ENCODE results near the gene TMEM240. TPM values are rescaled to one million over a fixed set of nuclear protein-coding genes. Genes with fewer than 3 reads are reported as not detected.

Gene TMEM240
- total and polyA plus RNA-seq, 10 of the 15 experiments (the other 5 are each of a cell fraction or from before 2014, with no cell fraction given): 0.17 to 0.49 TPM; not detected in 8

- SMC1A ChIA-PET (ENCODE audit: uncharacterized antibody, unreplicated experiment): no interaction called here
- WGBS (ENCODE audit: insufficient coverage, insufficient replicate concordance, low lambda C conversion rate, missing lambda C conversion rate): 89% methylated on average over 33 of the region's 33 CpGs
- no peaks in the 10 kb centered on the region for H3K27me3 ChIP-seq (replicated peaks in 1 of 2; ENCODE audit: control insufficient read depth in 2 of 2, insufficient read depth in 2 of 2, low read length in 1 of 2)
- H3K4me3 ChIP-seq: no peak overlapping the region
- H3K4me1 ChIP-seq (ENCODE audit: control insufficient read depth, insufficient read depth, low read length): no peaks in the 10 kb centered on the region
- DNase-seq (ENCODE audit: low read depth, low spot score) (no peak), ATAC-seq (no peak), FAIRE-seq (no peak)
- no peak overlapping the region for H2AFZ ChIP-seq (ENCODE audit: control insufficient read depth, low read depth, low read length)
- H3K9ac ChIP-seq (ENCODE audit: control insufficient read depth, insufficient read depth, low read length): no peak overlapping the region
- no peaks in the 10 kb centered on the region for H3K9me3 ChIP-seq (replicated peaks; ENCODE audit: control insufficient read depth, insufficient read depth, low read length)
- intact Hi-C loops (cut with micrococcal nuclease; ENCODE audit: unreplicated experiment) (no loop called here), in situ Hi-C loops (cut with MboI) (no loop called here)
- H3K36me3 ChIP-seq (ENCODE audit: control insufficient read depth in 2 of 2, insufficient read depth in 2 of 2, low read length in 1 of 2): no peaks in the 10 kb centered on the region; a peak in 2 of 4 replicates
- CTCF ChIA-PET: no interaction called here
- RAD21 ChIA-PET (ENCODE audit: unreplicated experiment): no interaction called here
- BruUV-seq (replicated peaks): no TSS peak
- no peak overlapping the region for H3K27ac ChIP-seq (ENCODE audit: control insufficient read depth, insufficient read depth)
- no peak for TF ChIP-seq ELK1 (IDR thresholded peaks at IDR 0.05; ENCODE audit: low read depth, low read length)
- no peak for TF ChIP-seq SREBF1 (IDR thresholded peaks at IDR 0.05; ENCODE audit: low read length)
- no peak for TF ChIP-seq IRF4 (IDR thresholded peaks at IDR 0.05; ENCODE audit: low read depth, low read length)
- TF ChIP-seq BCL3 (IDR thresholded peaks at IDR 0.05; ENCODE audit: borderline replicate concordance, insufficient read depth, low read depth, low read length, poor library complexity, severe bottlenecking): no peak
- no peak for TF ChIP-seq E2F8 (IDR thresholded peaks at IDR 0.05; ENCODE audit: low read depth, partially characterized antibody)
- TF ChIP-seq SKIL (IDR thresholded peaks at IDR 0.05; ENCODE audit: low read depth, poor library complexity, severe bottlenecking): no peak
- no peak for TF ChIP-seq GATAD2B (conservative IDR thresholded peaks at IDR 0.05; ENCODE audit: low read depth)
- H3K79me2 ChIP-seq (ENCODE audit: control insufficient read depth, insufficient read depth, low read length): no peaks in the 10 kb centered on the region
- POLR2A ChIA-PET: interaction anchor here (0.5 kb wide), 1 partner anchor 18 kb away, joined by 3 read pairs; no protein-coding TSS in a partner anchor
- no peak overlapping the region for H3K4me2 ChIP-seq (ENCODE audit: control insufficient read depth, insufficient read depth)
- no peaks in the 10 kb centered on the region for H4K20me1 ChIP-seq (ENCODE audit: control insufficient read depth, insufficient read depth)
Measured at GRCh38 chr1:1551524-1552262, 11.3 kb upstream of the TMEM240 start.

Measured in GM12878 (cell line).